ENCODE results near the gene CIAO3.
"Not testable (repeated sequence)": the region's sequence is repeated elsewhere in the genome, so short reads cannot be mapped to it uniquely, and the experiment has no call there.

Gene CIAO3

DNA sequence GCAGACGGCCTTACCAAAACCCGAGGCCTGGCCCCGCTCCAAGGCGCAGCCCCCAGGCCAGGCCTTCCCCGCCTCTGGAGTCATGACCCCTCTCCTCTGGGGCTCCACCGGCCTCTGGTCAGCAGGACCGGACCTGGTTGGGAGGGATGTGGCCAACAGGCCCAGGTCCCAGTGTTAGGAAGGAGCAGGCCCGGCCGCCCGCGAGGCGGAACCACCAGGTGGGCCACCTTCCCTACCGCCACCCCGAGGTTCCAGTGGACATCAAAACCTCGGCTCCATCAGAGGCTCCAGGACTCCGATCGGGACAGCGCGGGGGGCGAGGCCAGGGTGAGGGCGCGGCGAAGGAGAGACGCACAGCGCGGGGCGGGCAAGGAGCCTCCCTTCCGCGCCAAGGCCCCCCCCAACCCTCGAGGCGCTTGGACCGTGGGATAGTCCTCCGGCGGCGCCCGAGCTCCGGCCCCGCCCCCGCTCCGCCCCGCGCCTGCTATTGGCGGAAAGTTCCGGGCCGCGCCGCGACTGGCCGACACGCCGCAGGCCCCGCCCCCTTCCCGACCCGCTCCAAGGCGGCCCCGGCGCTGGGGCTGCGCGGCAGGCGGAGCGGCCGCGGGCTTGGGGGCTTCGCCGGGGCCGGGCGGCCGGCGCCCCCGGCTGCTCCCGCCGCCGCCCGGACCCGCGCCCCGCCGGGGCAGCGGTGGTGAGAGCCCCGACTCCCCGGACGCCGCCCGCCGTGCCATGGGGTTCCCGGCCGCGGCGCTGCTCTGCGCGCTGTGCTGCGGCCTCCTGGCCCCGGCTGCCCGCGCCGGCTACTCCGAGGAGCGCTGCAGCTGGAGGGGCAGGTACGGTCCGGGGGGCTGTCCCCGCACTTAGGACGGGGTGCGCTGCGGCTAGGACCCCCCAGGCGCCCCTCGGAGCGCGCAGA is 26.0 kb downstream of the CIAO3 start, which contains the start of gene METRN:
Gene METRN, plus strand, starts transcription at position 561 of the 919 bp plus-strand sequence. Its CDS starts 172 bp downstream, at position 733.
- peak within 1 kb of the TSS; percentile 43; the same call in 1 of the 2 replicates for H3K4me3 ChIP-seq (ENCODE audit: low read length)
- TF ChIP-seq ZNF274 (IDR thresholded peaks at IDR 0.05; ENCODE audit: low read depth, low read length) = no peak

GRCh38 chr16:714079-714478 is 26.7 kb downstream of the CIAO3 start:
- no peak overlapping the region for H3K4me3 ChIP-seq (ENCODE audit: low read length)
- TF ChIP-seq ZNF274 (IDR thresholded peaks at IDR 0.05; ENCODE audit: low read depth, low read length) = no peak

GRCh38 chr16:712740-713250 is 28.0 kb downstream of the CIAO3 start:
- H3K4me3 ChIP-seq (ENCODE audit: low read length) = not testable (repeated sequence)

- no peak overlapping the region for H3K4me3 ChIP-seq (ENCODE audit: low read length)
- TF ChIP-seq ZNF274 (IDR thresholded peaks at IDR 0.05; ENCODE audit: low read depth, low read length) = no peak
Observed at GRCh38 chr16:711548-712320, 29.1 kb downstream of the CIAO3 start.

DNA sequence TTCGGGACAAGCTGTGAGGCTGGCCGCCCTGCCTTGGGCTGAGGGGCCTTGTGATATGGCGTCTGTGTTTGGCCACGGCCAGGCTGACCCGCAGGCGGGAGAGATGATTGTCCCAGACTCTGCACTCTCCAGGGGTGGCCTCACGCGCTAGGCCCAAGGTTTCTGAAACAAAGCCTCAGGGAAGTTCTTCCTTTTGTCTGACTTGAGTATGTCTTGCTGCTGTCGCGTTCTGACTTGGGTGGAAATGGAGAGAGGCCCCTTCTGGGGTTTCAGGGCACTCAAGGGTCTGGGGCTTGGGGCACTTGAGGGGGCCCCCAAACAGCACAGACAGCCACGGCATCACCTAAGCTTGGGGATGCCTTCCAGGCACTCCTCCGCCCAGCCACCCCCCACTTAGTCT is 29.7 kb downstream of the CIAO3 start:
- no peak for TF ChIP-seq ZNF274 (IDR thresholded peaks at IDR 0.05; ENCODE audit: low read depth, low read length)
- no peak overlapping the region for H3K4me3 ChIP-seq (ENCODE audit: low read length)

- no peak overlapping the region for H3K4me3 ChIP-seq (ENCODE audit: low read length)
- TF ChIP-seq ZNF274 (IDR thresholded peaks at IDR 0.05; ENCODE audit: low read depth, low read length) = no peak
Observed at GRCh38 chr16:710500-711075, 30.2 kb downstream of the CIAO3 start.

DNA sequence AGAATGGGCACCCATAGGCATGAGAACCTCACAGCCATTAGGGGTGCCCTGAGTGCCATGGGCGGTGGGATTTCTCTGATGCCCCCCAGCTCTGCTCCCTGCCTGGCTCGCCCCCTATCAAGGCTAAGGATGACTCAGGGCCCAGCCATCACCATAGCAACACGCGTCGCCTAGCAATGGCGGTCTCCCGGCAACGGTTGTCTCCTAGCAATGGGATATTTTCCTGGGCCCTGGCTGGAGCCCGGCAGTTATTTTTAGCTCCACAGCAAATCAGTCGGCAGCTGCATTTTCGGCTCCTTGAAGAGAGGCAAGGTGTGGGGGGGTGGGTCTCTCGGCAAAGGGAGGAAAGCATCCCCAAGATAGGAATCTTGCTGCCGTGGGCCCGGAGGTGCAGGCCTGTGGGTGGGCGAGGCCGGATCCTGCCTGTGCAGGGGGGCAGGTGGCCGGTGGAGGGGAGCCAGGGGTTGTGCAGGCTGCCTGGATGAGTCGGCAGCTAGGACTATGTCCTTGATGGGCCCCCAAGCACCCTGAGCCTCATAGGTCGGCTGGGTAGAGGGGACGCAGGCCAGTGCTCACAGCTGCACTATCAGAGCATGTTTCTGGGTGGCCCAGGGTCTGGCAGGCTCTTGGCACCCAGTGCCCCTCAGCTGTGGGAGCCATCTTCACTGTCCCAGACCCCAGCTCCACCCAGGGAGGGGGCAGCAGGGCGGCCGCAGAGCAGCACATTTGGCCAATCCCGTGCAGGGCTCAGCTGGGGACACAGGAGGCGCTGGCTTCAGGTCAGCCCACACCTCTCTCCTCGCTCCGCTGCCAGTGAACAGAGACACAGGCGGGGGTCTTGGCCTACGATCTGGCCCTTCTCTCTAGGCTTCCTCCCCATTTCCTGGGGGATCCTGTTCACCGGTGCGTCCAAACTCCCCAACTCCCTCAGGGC is 31.0 kb downstream of the CIAO3 start:
- TF ChIP-seq ZNF274 (IDR thresholded peaks at IDR 0.05; ENCODE audit: low read depth, low read length) = no peak
- H3K4me3 ChIP-seq (ENCODE audit: low read length) = no peak overlapping the region

DNA sequence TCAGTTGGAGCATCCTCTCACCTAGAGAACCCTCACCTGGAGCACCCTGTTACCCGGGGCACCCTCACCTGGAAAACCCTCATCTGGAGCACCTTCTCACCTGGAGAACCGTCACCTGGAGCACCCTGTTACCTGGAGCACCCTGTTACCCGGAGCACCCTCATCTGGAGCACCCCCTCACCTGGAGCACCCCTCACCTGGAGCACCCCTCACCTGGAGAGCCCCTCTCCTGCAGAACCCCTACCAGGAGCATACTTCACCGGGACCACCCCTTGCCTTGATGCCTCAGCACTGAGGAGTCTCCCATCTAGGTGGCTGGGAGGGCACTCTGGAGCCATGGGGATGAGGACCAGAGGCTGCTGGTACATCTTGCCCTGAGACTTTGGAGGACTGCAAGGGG is 31.8 kb downstream of the CIAO3 start:
- no peak for TF ChIP-seq ZNF274 (IDR thresholded peaks at IDR 0.05; ENCODE audit: low read depth, low read length)
- no peak overlapping the region for H3K4me3 ChIP-seq (ENCODE audit: low read length)

DNA sequence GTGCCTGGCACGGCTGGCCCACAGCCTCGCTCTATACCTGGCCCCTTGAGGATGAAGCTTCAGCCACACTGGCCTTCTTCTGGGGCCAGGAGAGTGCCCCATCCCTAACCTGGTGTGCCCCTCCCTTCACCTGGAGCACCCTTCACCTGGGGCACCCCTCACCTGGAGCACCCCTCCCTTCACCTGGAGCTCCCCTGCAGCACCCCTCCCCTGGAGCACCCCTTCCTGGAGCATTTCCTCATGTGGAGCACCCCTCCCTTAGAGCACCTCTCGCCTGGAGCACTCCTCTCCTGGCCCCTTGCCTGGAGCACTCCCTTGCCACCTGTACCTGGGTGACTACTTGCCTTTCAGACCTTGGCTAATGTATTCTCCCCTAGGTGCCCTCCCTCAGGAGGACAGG is 32.8 kb downstream of the CIAO3 start:
- no peak for TF ChIP-seq ZNF274 (IDR thresholded peaks at IDR 0.05; ENCODE audit: low read depth, low read length)
- H3K4me3 ChIP-seq (ENCODE audit: low read length) = no peak overlapping the region

- H3K4me3 ChIP-seq (ENCODE audit: low read length) = no peak overlapping the region
- TF ChIP-seq ZNF274 (IDR thresholded peaks at IDR 0.05; ENCODE audit: low read depth, low read length) = no peak
Observed at GRCh38 chr16:707062-707538, 33.7 kb downstream of the CIAO3 start.

DNA sequence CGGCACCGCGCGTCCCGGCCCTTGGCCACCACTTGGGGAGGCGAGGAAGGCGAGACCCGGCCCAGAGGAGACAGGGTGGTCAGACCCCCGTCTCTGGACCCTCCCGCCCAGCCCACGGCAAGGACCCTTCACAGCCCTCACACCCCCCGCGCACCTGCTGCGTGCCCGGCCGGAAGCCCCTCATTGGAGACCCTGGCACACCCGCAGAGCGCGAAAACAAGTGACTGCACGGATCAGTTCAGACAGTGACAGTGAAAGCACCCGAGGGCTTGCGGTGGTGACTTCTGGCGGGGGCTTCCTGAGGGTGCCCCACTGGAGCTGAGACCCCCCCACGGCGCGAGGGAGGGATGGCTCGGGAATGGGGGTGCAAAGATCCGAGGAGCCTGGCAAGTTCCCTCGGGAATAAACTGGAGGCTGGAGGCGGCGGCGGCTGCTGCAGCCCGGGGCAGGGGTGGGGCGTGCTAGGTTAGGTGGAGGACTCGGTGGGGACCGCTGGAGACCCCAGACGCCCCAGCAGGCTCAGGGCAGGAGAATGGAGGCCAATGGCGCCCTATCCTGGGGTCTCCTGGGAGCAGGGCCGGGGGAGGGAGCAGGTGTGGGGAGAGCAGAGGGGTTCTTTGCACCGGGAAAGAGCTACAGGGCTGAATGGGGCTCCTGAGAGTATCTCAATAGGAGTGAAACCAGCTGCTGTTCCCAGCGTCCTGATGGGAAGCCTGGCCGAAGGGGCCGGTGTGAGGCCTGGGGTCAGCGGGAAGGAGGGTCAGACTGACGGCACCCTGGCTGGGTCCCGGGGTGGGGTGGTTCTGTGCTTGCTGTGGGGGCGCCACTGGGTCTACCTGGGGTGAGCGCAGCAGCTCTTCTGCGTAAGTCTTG is 34.4 kb downstream of the CIAO3 start:
- TF ChIP-seq ZNF274 (IDR thresholded peaks at IDR 0.05; ENCODE audit: low read depth, low read length) = no peak
- no peak overlapping the region for H3K4me3 ChIP-seq (ENCODE audit: low read length)

GRCh38 chr16:705431-706188 is 35.2 kb downstream of the CIAO3 start, which contains the start of gene FBXL16:
FBXL16 (minus strand) TSS chr16:705801; CDS start chr16:697405, 8,396 bp downstream.
- H3K4me3 ChIP-seq (ENCODE audit: low read length) = no peak within 1 kb of the TSS
- TF ChIP-seq ZNF274 (IDR thresholded peaks at IDR 0.05; ENCODE audit: low read depth, low read length) = no peak

Data from GM08714 (cell line).